T-helper 2 cell treated with Interferon-gamma antibody and Interleukin-4, amounts not matched to agents 5 μg/mL and 100 μg/mL, for 36 hours (primary cell): Measurements from ENCODE around the gene UNC5B.

ENCODE experiments used
- DNase-seq: peaks from one replicate; pipeline ENCODE4 v3.0.0; 2021; ENCODE audit warnings: low spot score
- H3K27ac Mint-ChIP-seq: one replicate; pipeline ENCODE4 v1.8.0; 2021; ENCODE audit warnings: mild to moderate bottlenecking, mixed read lengths
- H3K27me3 Mint-ChIP-seq: one replicate; pipeline ENCODE4 v1.8.0; 2021; ENCODE audit warnings: low read depth, mixed read lengths
- H3K36me3 Mint-ChIP-seq: one replicate; pipeline ENCODE4 v1.8.0; 2021; ENCODE audit warnings: low read depth, mixed read lengths
- H3K4me1 Mint-ChIP-seq: one replicate; pipeline ENCODE4 v1.8.0; 2021; ENCODE audit warnings: low read depth, mixed read lengths
- H3K4me3 Mint-ChIP-seq: one replicate; pipeline ENCODE4 v1.8.0; 2022; ENCODE audit warnings: mild to moderate bottlenecking, moderate library complexity, mixed read lengths
- H3K9me3 Mint-ChIP-seq: one replicate; pipeline ENCODE4 v1.8.0; 2021; ENCODE audit warnings: mixed read lengths

UNC5B gene

DNA sequence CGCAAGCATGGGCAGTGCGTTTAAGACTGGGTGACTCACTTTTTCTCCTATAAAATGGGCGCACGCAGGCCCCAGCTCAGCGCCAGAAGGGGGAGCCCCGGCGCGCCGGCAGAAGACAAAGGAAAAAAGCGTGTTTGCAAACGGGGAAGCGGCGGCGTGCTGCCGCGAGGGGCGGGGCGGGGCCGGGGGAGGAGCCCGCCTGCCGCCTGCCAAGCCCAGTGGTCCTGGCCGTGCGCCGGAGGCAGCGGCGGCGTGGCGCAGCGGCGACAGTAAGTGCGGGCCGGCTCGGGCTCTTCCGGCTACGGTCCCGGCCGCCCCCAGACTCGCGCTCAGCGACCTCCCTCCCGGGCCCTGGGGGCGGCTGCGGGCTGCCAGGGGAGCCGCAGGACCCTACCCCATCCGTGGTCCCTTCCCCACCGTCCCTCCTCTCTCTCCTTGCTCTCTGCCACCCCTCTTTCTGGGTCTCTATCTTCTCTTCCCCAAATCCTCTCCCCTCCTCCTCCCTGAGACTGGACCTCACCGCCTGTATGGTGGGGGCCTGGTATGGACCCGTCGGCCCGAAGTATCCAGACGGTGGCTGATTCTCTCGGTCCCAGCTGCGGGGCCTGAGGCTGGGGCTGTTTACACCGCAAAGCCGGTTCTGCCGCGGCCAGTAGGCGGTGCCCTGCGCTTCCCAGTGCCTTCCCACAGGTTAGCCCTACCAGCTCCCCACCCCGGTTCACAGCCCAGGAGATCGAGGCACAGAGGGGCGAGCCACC, 106.9 kb downstream of the UNC5B start, which contains the start of gene SLC29A3:
Gene SLC29A3 (plus strand): TSS at position 218 of the 758 bp plus-strand sequence. CDS start 51 bp downstream, at position 269.
- Mint-ChIP-seq H3K4me1 (peaks cover 25% of the 10 kb centered on the region), H3K27ac (peak within 1 kb of the TSS; percentile 88), H3K36me3 (peaks cover 11% of the 10 kb centered on the region), H3K9me3 (no peaks in the 10 kb centered on the region), H3K27me3 (no peaks in the 10 kb centered on the region), H3K4me3 (peak within 1 kb of the TSS; percentile 97)
- peak; percentile 89 for DNase-seq

DNA sequence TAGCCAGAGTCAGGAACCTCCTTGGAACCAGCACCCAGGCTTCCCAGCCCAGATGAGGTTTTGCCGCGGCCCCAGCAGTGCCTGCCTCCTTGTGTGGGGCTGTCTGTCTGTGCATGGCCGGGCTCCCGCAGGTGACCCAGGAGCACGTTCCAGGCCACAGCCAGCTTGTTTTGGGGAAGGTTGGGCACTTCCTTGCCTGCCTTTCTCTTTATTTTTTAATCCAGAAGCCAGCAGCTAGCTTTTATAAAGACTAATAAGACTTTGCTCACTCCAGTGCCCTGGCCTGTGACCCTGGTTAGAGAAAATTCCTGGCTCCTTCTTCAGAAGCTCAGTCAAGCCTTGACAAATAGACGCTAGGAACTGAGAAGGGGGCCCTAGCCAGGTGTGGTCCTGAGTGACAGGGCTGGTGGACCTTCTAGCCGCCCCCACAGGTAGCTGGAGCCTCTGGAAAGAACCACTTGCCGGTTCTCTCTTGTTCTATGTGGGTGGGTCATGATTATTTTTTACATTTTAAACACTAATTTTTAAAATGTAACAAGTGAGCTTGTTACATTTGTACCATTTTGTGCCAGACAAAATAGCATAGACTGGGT, 107.5 kb downstream of the UNC5B start:
- peaks cover 25% of the 10 kb centered on the region for H3K4me1 Mint-ChIP-seq
- H3K27me3 Mint-ChIP-seq, result no peaks in the 10 kb centered on the region
- peaks cover 11% of the 10 kb centered on the region for H3K36me3 Mint-ChIP-seq
- peak overlapping the region; percentile 88 for H3K27ac Mint-ChIP-seq
- peak overlapping the region; percentile 97 for H3K4me3 Mint-ChIP-seq
- DNase-seq, result no peak
- H3K9me3 Mint-ChIP-seq, result no peaks in the 10 kb centered on the region

DNA sequence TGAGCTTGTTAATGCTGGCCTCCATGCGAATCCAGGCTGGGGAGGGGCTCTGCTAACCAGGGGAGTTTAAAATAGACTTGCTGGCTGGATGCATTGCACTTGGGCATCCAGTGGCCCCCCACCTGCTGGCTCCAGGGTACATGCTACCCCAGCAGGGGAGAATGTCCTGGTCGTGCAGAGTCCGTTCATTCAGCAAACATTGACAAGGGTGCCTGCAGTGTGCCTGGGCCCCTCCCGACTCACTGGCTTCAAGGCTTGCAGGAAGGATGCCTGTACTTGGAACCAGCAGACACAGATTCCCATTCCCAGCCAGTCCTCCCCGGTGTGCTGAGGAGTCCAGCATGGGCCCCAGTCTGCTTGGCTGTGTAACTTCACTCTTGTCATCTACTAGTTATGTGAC, 108.2 kb downstream of the UNC5B start:
- Mint-ChIP-seq H3K9me3 (no peaks in the 10 kb centered on the region), H3K4me1 (peaks cover 24% of the 10 kb centered on the region), H3K27ac (no peak overlapping the region), H3K27me3 (no peaks in the 10 kb centered on the region), H3K4me3 (peak overlapping the region; percentile 97), H3K36me3 (peaks cover 11% of the 10 kb centered on the region)
- no peak for DNase-seq

DNA sequence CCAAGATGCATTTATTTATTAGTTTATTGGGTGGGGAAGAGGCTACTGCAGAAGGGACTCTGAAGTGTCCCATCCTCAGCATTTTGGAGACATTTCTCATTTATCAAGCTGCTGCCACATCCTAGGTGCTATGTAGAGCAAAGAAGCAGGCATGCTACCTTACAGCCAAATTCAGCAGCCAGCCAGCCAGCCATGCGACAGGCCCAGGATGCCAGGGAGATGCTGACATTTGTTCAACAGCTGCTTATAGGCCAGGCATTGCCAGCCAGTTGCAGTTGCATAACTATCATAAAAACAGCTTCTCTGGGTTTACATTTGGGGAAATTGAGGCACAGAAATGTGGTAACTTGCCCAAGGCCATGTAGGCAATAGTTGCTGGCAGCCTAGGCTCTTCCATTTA, 109.0 kb downstream of the UNC5B start:
- peaks cover 11% of the 10 kb centered on the region for H3K36me3 Mint-ChIP-seq
- DNase-seq, result no peak
- peaks cover 17% of the 10 kb centered on the region for H3K4me1 Mint-ChIP-seq
- no peaks in the 10 kb centered on the region for H3K9me3 Mint-ChIP-seq
- no peak overlapping the region for H3K27ac Mint-ChIP-seq
- H3K27me3 Mint-ChIP-seq, result no peaks in the 10 kb centered on the region
- no peak overlapping the region for H3K4me3 Mint-ChIP-seq

DNA sequence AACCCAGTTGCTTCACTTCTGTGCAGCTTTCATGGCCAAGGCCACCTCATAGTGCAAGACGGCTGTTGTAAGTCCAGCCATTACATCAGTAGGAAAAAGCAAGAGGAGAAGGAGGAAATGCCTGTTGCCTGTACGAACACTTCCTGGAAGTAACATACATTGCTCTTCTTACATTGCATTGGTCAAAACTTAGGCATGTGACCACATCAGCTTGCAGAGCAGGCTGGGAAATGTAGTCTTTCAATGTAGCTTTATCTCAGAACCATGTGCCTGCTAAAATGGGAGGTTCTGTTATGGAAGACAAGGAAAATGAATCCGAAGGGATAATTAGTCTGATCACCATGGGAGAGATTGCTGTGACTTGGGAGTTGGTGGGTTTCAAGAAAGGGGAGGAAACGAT, 111.0 kb downstream of the UNC5B start:
- Mint-ChIP-seq H3K27me3 (no peaks in the 10 kb centered on the region), H3K9me3 (no peaks in the 10 kb centered on the region), H3K4me1 (peaks cover 16% of the 10 kb centered on the region), H3K36me3 (peaks cover 11% of the 10 kb centered on the region), H3K4me3 (no peak overlapping the region), H3K27ac (no peak overlapping the region)
- no peak for DNase-seq

DNA sequence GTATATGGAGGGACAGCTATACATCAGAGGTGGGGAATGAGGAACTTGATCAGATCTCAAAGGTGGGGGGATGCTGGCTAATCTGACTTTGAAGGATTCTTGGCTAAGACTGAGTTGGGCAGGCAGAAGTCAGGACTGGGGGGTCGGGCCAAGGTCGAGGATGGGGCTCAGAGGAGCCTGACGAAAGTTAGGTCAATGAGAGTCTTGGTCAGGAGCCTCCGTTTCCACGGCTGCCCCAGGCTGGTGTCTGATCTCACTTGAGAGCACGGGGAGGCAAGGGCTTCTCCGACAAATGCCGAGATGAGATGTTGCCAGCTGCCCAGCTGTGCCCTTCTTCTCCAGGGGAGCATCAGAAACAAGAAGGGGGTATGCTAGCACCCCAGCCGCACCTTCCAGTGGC, 112.4 kb downstream of the UNC5B start:
- no peak for DNase-seq
- Mint-ChIP-seq H3K4me3 (no peak overlapping the region), H3K36me3 (peaks cover 11% of the 10 kb centered on the region), H3K9me3 (no peaks in the 10 kb centered on the region), H3K27me3 (no peaks in the 10 kb centered on the region), H3K4me1 (peaks cover 9% of the 10 kb centered on the region), H3K27ac (no peak overlapping the region)

DNA sequence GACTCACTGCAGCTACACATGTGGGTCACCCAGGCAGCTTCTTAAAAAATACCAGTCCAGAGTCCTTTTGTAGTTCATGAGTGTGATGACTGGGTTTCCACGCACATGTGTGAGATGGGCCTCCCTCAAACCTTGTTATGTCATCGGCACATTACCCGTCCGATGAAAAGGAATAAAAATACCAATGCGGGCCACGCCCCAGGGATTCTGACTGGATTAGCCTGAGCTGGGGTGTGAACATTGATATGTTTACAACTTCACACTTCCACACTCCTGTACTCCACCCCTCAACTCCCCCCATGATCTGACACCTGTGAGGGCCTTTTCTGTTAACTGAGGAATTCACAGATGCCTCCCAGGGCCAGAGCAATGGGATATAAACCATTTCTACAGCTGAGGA, 112.9 kb downstream of the UNC5B start:
- H3K9me3 Mint-ChIP-seq, result no peaks in the 10 kb centered on the region
- no peaks in the 10 kb centered on the region for H3K27me3 Mint-ChIP-seq
- peaks cover 6% of the 10 kb centered on the region for H3K4me1 Mint-ChIP-seq
- no peak for DNase-seq
- no peak overlapping the region for H3K4me3 Mint-ChIP-seq
- peaks cover 11% of the 10 kb centered on the region for H3K36me3 Mint-ChIP-seq
- H3K27ac Mint-ChIP-seq, result no peak overlapping the region

DNA sequence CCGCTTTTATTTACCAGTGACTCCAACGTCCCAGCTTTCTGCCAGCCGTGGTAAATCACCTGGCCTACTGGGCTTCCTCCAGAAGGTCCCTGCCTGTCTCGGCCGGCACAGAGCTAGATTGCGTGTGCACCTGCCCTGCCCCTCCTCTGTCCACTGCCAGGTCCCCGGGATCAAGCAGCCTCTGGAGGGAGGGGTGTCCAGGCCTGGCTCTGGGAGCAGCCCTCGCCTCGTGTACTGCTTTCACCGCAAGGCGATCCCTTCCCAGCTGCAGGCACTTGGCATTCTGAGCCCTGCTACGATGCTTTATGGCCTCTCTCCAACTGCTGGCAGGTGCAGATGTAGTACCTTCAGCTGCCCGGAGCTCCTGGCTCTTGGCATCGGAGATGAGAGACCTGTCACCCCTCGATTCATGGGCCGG, 114.1 kb downstream of the UNC5B start:
- Mint-ChIP-seq H3K4me1 (peaks cover 6% of the 10 kb centered on the region), H3K27ac (no peak overlapping the region), H3K9me3 (no peaks in the 10 kb centered on the region), H3K4me3 (no peak overlapping the region), H3K27me3 (no peaks in the 10 kb centered on the region), H3K36me3 (peaks cover 11% of the 10 kb centered on the region)
- no peak for DNase-seq

DNA sequence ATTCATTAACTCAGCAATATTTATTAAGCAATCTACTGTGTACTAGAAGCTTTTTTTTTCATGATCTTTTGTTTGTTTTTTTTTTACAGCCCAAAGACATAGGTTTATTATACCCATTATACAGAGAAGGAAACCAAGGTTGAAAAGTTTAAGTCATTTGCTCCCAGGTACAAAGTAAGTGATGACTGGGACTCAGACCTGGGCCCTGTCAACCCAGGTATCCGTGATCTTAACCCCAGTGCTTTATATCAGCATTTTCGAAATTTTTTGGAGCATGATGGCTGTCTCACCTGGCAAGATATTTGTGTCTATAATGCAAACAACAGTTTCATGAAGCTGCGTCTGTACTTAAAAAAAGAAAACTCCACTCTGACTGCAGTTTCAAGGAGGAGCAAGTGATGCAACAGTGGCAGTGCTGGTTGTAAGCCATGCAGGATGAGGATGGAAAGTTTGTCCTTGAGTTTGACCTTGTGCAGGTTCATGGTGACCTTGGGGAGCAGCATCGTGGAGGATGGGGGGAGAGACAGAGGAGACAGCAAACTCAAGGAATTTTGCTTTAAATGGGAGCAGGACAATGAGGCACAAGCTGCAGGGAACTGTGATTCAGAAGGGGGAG, 118.5 kb downstream of the UNC5B start:
- H3K4me1 Mint-ChIP-seq, result no peaks in the 10 kb centered on the region
- no peak overlapping the region for H3K27ac Mint-ChIP-seq
- DNase-seq, result no peak
- no peak overlapping the region for H3K4me3 Mint-ChIP-seq
- no peaks in the 10 kb centered on the region for H3K9me3 Mint-ChIP-seq
- no peaks in the 10 kb centered on the region for H3K27me3 Mint-ChIP-seq
- H3K36me3 Mint-ChIP-seq, result no peaks in the 10 kb centered on the region

DNA sequence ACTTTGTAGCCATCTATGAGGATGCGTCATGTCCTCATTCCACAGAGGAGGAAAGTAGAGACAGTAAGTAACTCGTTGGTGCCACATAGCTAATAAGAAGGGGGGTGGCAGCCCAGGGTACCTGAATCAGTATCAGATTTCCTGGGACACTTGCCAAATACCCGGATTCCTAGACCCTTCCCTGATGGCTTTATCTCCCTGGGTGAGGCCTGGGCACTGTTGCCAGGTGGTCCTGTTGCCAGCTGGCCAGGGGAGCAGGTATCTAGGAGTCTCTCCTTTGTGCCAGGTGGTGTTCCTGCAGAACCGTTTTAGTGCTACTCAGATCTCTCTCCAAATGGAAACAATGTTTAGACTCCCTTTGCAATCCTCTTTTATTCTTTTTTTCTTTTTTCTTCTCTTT, 119.4 kb downstream of the UNC5B start:
- Mint-ChIP-seq H3K9me3 (no peaks in the 10 kb centered on the region), H3K27ac (no peak overlapping the region), H3K4me3 (no peak overlapping the region), H3K27me3 (no peaks in the 10 kb centered on the region), H3K36me3 (no peaks in the 10 kb centered on the region), H3K4me1 (no peaks in the 10 kb centered on the region)
- DNase-seq, result no peak

DNA sequence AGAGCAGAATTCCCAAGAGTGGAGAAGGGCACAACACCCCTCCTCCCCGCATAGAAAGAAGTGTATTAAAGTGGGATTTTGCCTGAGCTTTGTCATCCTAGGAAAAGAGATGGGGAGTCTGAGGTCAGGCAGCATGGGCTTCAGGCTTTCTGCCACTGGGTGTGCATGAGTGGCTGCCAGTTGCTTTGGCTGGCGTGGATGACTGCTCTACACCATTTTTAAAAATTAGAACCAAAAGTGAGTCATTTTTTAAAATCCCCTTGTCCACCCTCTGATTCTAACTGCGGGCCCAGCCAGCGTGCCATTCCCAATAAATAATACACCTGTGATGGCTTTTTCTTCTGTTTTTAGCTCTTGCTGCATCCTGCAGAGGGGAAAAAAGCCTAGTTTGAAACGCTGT, 120.1 kb downstream of the UNC5B start:
- no peaks in the 10 kb centered on the region for H3K9me3 Mint-ChIP-seq
- H3K4me3 Mint-ChIP-seq, result no peak overlapping the region
- DNase-seq, result no peak
- no peaks in the 10 kb centered on the region for H3K36me3 Mint-ChIP-seq
- H3K27ac Mint-ChIP-seq, result no peak overlapping the region
- H3K4me1 Mint-ChIP-seq, result no peaks in the 10 kb centered on the region
- H3K27me3 Mint-ChIP-seq, result no peaks in the 10 kb centered on the region

DNA sequence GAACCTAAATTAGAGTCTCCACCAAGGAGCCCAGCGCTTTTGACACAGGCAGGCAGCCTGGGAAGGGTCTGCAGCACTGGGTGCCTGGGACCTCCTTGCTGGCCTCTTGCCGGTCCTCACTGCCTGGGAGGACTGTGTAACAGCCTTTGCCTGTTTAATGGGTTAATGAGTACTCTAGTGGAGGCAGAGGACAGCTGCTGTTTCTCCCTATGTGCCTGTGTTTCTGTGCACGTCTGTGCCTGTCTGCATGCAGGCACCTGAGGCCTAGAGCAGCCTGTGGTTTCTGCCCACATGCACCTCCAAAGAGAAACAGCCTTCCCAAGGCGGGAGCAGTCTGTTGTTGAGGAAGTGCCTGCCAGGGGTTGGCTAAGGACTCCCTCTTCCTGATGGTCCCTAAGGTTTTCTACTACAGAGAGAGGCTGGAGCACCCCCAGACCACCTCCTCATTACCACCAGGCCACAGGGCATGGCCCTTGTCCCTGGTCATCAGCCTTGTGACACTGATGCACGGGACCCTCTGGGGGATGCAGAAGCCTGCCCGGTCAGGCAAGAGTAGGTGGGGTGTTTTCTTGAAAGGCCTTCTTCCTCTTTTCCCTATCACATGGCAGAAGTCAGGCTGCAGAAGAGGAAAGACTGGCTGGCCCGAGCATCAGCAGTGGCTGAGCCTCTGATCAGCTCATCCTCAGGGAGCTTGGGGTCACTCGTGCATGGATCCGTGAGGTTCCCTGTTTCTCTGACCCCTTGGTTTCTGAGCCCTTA, 120.9 kb downstream of the UNC5B start:
- Mint-ChIP-seq H3K4me1 (no peaks in the 10 kb centered on the region), H3K27me3 (no peaks in the 10 kb centered on the region), H3K27ac (no peak overlapping the region), H3K36me3 (no peaks in the 10 kb centered on the region), H3K9me3 (no peaks in the 10 kb centered on the region), H3K4me3 (no peak overlapping the region)
- no peak for DNase-seq

DNA sequence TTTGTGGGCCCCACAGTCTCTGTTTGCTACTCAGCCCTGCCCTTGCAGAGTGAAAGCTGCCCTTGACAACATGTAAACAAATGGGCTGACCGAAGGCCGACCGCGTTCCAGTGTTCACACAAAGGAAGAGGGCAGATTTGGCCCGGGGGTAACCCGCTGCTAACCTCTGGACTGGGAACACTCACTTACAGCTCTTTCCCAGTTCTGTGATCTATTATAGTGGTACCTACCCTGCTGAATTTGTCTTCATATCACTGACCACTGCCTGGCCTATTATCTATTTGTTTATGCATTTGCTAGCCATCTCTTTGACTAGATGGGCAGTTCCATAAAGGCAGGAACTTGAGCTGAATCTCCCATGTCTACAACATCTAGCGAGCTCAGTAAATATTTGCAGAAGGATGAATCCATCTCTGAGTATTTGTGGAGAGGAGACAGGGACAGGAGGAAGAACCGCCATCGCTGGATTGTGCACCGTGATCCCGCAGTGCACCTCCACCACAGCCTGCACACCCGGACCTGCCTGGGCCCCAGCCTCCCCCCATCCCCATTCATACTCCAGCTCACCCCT, 121.9 kb downstream of the UNC5B start:
- Mint-ChIP-seq H3K36me3 (no peaks in the 10 kb centered on the region), H3K4me1 (no peaks in the 10 kb centered on the region), H3K9me3 (no peaks in the 10 kb centered on the region), H3K27ac (no peak overlapping the region), H3K27me3 (no peaks in the 10 kb centered on the region), H3K4me3 (no peak overlapping the region)
- no peak for DNase-seq
